Measurements from ENCODE around the gene MYO1B. TPM values are rescaled to one million over a fixed set of nuclear protein-coding genes. Genes with fewer than 3 reads are reported as not detected.

Gene MYO1B
- total RNA-seq, 1 experiment from 2014 or later = 37.8 TPM

DNA sequence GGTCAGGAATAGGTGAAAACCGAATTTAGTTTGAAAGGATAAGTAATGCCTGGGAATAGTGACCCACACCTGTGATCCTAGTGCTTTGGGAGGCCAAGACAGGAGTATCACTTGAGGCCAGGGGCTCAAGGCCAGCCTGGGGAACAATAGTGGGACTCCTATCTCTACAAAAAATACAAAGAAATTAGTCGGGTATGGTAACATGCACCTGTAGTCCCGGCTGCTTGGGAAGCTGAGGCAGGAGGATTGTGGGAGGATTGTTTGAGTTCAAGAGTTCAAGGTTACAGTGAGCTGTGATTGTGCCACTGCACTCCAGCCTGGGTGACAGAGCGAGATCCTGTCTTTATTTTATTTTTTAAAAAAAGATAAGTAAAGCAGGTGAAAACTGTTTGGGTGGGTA lies 3.8 kb upstream of the MYO1B start:
- H3K27ac ChIP-seq (ENCODE audit: low read depth, low read length, poor library complexity, severe bottlenecking) = no peak overlapping the region
- no TSS peak for BruUV-seq (replicated peaks)
- CTCF ChIA-PET = no interaction called here
- H3K4me3 ChIP-seq (ENCODE audit: low read depth, low read length, poor library complexity, severe bottlenecking) = no peak overlapping the region
- no peak for DNase-seq (ENCODE audit: low spot score)
- H3K36me3 ChIP-seq (ENCODE audit: insufficient read depth, low read length, poor library complexity, severe bottlenecking) = no peaks in the 10 kb centered on the region
- TF ChIP-seq EZH2 (IDR thresholded peaks at IDR 0.05; ENCODE audit: borderline replicate concordance, low read depth, low read length, poor library complexity, severe bottlenecking) (no peak), CTCF (conservative IDR thresholded peaks at IDR 0.05; ENCODE audit: low read depth, low read length) (no peak)
- no peaks in the 10 kb centered on the region for H3K9me3 ChIP-seq (ENCODE audit: low read depth, low read length, poor library complexity, severe bottlenecking)
- peaks cover 1% of the 10 kb centered on the region for H3K4me1 ChIP-seq (ENCODE audit: insufficient read depth, low read length, poor library complexity, severe bottlenecking)
- no peaks in the 10 kb centered on the region for H3K27me3 ChIP-seq (replicated peaks; ENCODE audit: insufficient read depth, low read depth, low read length, poor library complexity)
- intact Hi-C loops (cut with micrococcal nuclease; ENCODE audit: unreplicated experiment) = no loop called here
- POLR2A ChIA-PET (ENCODE audit: low non-redundant PET) = no interaction called here

- TF ChIP-seq CTCF (conservative IDR thresholded peaks at IDR 0.05; ENCODE audit: low read depth, low read length) (no peak), EZH2 (IDR thresholded peaks at IDR 0.05; ENCODE audit: borderline replicate concordance, low read depth, low read length, poor library complexity, severe bottlenecking) (no peak)
- CTCF ChIA-PET = no interaction called here
Measured at GRCh38 chr2:191243154-191243553, 2.0 kb upstream of the MYO1B start.

DNA sequence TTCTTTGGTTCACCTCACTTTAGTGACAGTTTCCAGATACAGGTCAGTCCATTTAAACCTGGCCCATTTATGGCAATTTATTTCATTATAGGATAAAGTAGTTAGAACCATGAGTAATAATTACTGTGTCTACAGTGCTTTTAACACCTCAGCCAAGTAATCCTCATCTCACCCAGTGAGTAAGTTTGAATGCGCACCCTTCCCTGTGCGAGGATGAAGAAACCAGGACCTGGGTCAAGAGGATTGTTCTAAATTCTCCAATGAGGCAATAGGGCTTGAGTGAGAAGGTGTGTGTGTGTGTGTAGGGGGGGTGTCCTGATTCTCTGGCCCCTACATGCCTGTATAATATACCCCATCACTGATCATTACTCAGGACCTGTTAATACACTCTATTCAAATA lies 854 bp upstream of the MYO1B start:
- no peaks in the 10 kb centered on the region for H3K27me3 ChIP-seq (replicated peaks; ENCODE audit: insufficient read depth, low read depth, low read length, poor library complexity)
- CTCF ChIA-PET = no interaction called here
- DNase-seq (ENCODE audit: low spot score) = no peak
- POLR2A ChIA-PET (ENCODE audit: low non-redundant PET) = no interaction called here
- BruUV-seq (replicated peaks) = TSS peak; percentile 19
- no peaks in the 10 kb centered on the region for H3K36me3 ChIP-seq (ENCODE audit: insufficient read depth, low read length, poor library complexity, severe bottlenecking)
- TF ChIP-seq CTCF (conservative IDR thresholded peaks at IDR 0.05; ENCODE audit: low read depth, low read length) (no peak), EZH2 (IDR thresholded peaks at IDR 0.05; ENCODE audit: borderline replicate concordance, low read depth, low read length, poor library complexity, severe bottlenecking) (no peak)
- H3K9me3 ChIP-seq (ENCODE audit: low read depth, low read length, poor library complexity, severe bottlenecking) = no peaks in the 10 kb centered on the region
- intact Hi-C loops (cut with micrococcal nuclease; ENCODE audit: unreplicated experiment) = no loop called here
- no peak overlapping the region for H3K4me3 ChIP-seq (ENCODE audit: low read depth, low read length, poor library complexity, severe bottlenecking)
- H3K4me1 ChIP-seq (ENCODE audit: insufficient read depth, low read length, poor library complexity, severe bottlenecking) = peaks cover 15% of the 10 kb centered on the region
- no peak overlapping the region for H3K27ac ChIP-seq (ENCODE audit: low read depth, low read length, poor library complexity, severe bottlenecking)

More at GRCh38 chr2:191243154-191243553, 2.0 kb upstream of the MYO1B start:
- BruUV-seq (replicated peaks) = no TSS peak
- POLR2A ChIA-PET (ENCODE audit: low non-redundant PET) = no interaction called here
- Histone ChIP-seq H3K36me3 (ENCODE audit: insufficient read depth, low read length, poor library complexity, severe bottlenecking) (no peaks in the 10 kb centered on the region), H3K4me1 (ENCODE audit: insufficient read depth, low read length, poor library complexity, severe bottlenecking) (peaks cover 15% of the 10 kb centered on the region), H3K27me3 (replicated peaks; ENCODE audit: insufficient read depth, low read depth, low read length, poor library complexity) (no peaks in the 10 kb centered on the region), H3K27ac (ENCODE audit: low read depth, low read length, poor library complexity, severe bottlenecking) (no peak overlapping the region), H3K9me3 (ENCODE audit: low read depth, low read length, poor library complexity, severe bottlenecking) (no peaks in the 10 kb centered on the region), H3K4me3 (ENCODE audit: low read depth, low read length, poor library complexity, severe bottlenecking) (no peak overlapping the region)
- intact Hi-C loops (cut with micrococcal nuclease; ENCODE audit: unreplicated experiment) = no loop called here
- DNase-seq (ENCODE audit: low spot score) = no peak

All from A673 (cell line).